GM21529 (cell line): ENCODE results near the gene ERVH48-1.
A peak's percentile ranks its signal among the peaks of the same experiment; 100 is the strongest.
"Not testable (repeated sequence)": the region's sequence is repeated elsewhere in the genome, so short reads cannot be mapped to it uniquely, and the experiment has no call there.

ENCODE experiments used
- ATAC-seq: cut with Tn5 transposase; IDR thresholded peaks from one replicate; pipeline ENCODE4 v1.9.1; 2021; ENCODE audit not compliant: unreplicated experiment

The ERVH48-1 gene

GRCh38 chr21:42925114-42925926 lies at the start of gene ERVH48-1:
TSS of gene ERVH48-1 (minus strand) at chr21:42925630. CDS start at chr21:42919006, 6,624 bp downstream.
- ATAC-seq, result no peak

GRCh38 chr21:42973991-42974831 lies 48.8 kb upstream of the ERVH48-1 start, which contains the start of gene PKNOX1:
TSS of gene PKNOX1 (plus strand) at chr21:42974562. CDS start at chr21:43004382, 29,820 bp downstream.
- ATAC-seq, result peak; percentile 82

GRCh38 chr21:42973309-42973990 lies 48.0 kb upstream of the ERVH48-1 start:
- peak; percentile 24 for ATAC-seq

GRCh38 chr21:42971897-42972275 lies 46.5 kb upstream of the ERVH48-1 start:
- ATAC-seq, result no peak

- no peak for ATAC-seq
Observed at GRCh38 chr21:42970946-42971653, 45.7 kb upstream of the ERVH48-1 start.

- no peak for ATAC-seq
Observed at GRCh38 chr21:42969193-42969600, 43.8 kb upstream of the ERVH48-1 start.

GRCh38 chr21:42967616-42968015 lies 42.2 kb upstream of the ERVH48-1 start:
- ATAC-seq, result not testable (repeated sequence)

- ATAC-seq, result no peak
Observed at GRCh38 chr21:42965211-42965560, 39.8 kb upstream of the ERVH48-1 start.

- no peak for ATAC-seq
Observed at GRCh38 chr21:42964546-42965210, 39.2 kb upstream of the ERVH48-1 start.

GRCh38 chr21:42964086-42964485 lies 38.7 kb upstream of the ERVH48-1 start:
- no peak for ATAC-seq

- ATAC-seq, result no peak
Observed at GRCh38 chr21:42962380-42963007, 37.1 kb upstream of the ERVH48-1 start.

- no peak for ATAC-seq
Observed at GRCh38 chr21:42959728-42960127, 34.3 kb upstream of the ERVH48-1 start.

- not testable (repeated sequence) for ATAC-seq
Observed at GRCh38 chr21:42958122-42958521, 32.7 kb upstream of the ERVH48-1 start.

GRCh38 chr21:42956824-42957630 lies 31.6 kb upstream of the ERVH48-1 start:
- no peak for ATAC-seq

- ATAC-seq, result not testable (repeated sequence)
Observed at GRCh38 chr21:42951193-42951592, 25.8 kb upstream of the ERVH48-1 start.

GRCh38 chr21:42949094-42949755 lies 23.8 kb upstream of the ERVH48-1 start:
- not testable (repeated sequence) for ATAC-seq

- ATAC-seq, result no peak
Observed at GRCh38 chr21:42942244-42942643, 16.8 kb upstream of the ERVH48-1 start.

- ATAC-seq, result no peak
Observed at GRCh38 chr21:42941696-42942085, 16.3 kb upstream of the ERVH48-1 start.
